Body of pancreas (tissue), 4 donors: ENCODE results near the gene ELK4.

Experiments
- CTCF ChIP-seq, 7 experiments: fragments of 450-650 bp in 4 of 7; fragments of 200-600 bp in 3 of 7; sonication (generic) in 3 of 7; IDR thresholded peaks; one replicate each; pipeline ENCODE4 v1.5.1; 2016 to 2019; ENCODE audit warnings: antibody characterized with exemption in 7 of 7
- POLR2A ChIP-seq, 3 donors: fragments of 450-650 bp; IDR thresholded peaks; one replicate each; pipeline ENCODE4 v1.6.1; 2016; ENCODE audit warnings: antibody characterized with exemption in 3 of 3, mild to moderate bottlenecking in 2 of 3

GRCh38 chr1:205585835-205586785, 45.7 kb downstream of the ELK4 start:
- no peak for TF ChIP-seq CTCF (IDR thresholded peaks at IDR 0.05)
- no peak for TF ChIP-seq POLR2A (IDR thresholded peaks at IDR 0.05)
